ENCODE results near the gene LLGL2.

- TF ChIP-seq, protein P1, sequence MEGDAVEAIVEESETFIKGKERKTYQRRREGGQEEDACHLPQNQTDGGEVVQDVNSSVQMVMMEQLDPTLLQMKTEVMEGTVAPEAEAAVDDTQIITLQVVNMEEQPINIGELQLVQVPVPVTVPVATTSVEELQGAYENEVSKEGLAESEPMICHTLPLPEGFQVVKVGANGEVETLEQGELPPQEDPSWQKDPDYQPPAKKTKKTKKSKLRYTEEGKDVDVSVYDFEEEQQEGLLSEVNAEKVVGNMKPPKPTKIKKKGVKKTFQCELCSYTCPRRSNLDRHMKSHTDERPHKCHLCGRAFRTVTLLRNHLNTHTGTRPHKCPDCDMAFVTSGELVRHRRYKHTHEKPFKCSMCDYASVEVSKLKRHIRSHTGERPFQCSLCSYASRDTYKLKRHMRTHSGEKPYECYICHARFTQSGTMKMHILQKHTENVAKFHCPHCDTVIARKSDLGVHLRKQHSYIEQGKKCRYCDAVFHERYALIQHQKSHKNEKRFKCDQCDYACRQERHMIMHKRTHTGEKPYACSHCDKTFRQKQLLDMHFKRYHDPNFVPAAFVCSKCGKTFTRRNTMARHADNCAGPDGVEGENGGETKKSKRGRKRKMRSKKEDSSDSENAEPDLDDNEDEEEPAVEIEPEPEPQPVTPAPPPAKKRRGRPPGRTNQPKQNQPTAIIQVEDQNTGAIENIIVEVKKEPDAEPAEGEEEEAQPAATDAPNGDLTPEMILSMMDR (IDR thresholded peaks at IDR 0.05; ENCODE audit: low read depth, low read length): no peak
- TF ChIP-seq EZH2phosphoT487 (IDR thresholded peaks at IDR 0.05; ENCODE audit: low read depth): no peak
Observed at GRCh38 chr17:75476271-75476671, 49.2 kb upstream of the LLGL2 start.

Measured in OCI-LY3 (cell line).